ENCODE data around the gene KCNH6.
A peak's percentile ranks its signal among the peaks of the same experiment; 100 is the strongest.

KCNH6 gene

DNA sequence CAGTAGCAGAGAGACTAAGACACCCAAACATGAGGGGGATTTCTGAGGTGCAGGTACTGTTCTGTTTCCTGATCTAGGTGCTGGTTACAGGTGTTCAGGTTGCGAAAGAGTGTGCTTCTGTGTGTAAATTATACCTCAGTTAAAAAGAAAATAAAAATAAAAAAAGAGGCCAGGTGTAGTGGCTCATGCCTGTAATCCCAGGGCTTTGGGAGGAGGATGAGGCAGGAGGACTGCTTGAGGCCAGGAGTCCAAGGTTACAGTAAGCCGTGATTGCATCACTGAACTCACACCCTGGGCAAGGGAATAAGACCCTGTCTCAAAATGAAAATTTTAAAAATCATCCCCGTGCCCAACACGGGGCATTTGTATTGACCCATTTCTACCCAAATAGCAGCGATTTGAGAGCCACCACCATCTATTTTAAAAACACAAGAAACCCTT is 23.9 kb downstream of the KCNH6 start:
- TF ChIP-seq, protein P1, sequence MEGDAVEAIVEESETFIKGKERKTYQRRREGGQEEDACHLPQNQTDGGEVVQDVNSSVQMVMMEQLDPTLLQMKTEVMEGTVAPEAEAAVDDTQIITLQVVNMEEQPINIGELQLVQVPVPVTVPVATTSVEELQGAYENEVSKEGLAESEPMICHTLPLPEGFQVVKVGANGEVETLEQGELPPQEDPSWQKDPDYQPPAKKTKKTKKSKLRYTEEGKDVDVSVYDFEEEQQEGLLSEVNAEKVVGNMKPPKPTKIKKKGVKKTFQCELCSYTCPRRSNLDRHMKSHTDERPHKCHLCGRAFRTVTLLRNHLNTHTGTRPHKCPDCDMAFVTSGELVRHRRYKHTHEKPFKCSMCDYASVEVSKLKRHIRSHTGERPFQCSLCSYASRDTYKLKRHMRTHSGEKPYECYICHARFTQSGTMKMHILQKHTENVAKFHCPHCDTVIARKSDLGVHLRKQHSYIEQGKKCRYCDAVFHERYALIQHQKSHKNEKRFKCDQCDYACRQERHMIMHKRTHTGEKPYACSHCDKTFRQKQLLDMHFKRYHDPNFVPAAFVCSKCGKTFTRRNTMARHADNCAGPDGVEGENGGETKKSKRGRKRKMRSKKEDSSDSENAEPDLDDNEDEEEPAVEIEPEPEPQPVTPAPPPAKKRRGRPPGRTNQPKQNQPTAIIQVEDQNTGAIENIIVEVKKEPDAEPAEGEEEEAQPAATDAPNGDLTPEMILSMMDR (IDR thresholded peaks at IDR 0.05) = no peak
- H3K4me3 Mint-ChIP-seq = no peak overlapping the region

DNA sequence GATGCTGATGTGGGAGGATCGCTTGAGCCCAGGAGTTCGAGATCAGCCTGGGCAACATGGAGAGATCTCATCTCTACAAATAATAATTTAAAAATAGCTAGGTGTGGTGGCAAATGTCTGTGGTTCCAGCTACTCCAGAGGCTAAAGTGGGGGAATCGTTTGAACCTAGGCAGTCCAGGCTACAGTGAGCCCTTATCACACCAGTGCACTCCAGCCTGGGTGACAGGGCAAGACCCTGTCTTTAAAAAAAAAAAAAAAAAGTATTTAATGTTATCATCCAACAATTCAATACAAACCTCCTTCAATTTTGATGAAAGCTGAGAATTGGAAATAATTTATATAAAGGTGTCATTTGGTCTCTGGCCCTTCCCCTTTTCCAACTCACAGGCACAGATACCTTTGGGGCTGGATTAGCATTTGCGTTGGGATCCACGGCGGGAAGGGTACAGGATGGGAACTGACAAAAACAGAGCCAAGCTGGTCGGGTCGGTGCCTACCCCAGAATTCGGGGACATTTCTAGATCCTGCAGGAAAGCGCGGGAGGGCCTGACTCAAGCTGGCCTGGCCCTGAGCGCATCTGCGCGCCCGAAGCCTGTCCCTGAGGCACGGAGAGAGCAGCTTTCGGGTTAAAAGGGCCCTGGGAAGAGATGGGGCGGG is 26.3 kb downstream of the KCNH6 start:
- peaks cover 9% of the 10 kb centered on the region for H3K36me3 Mint-ChIP-seq (ENCODE audit: low read depth)
- peaks cover 28% of the 10 kb centered on the region for H3K4me1 Mint-ChIP-seq
- peaks cover 12% of the 10 kb centered on the region for H3K27me3 Mint-ChIP-seq (ENCODE audit: low read depth, poor library complexity)
- no peak overlapping the region for H3K27ac Mint-ChIP-seq
- no peak for DNase-seq
- no peaks in the 10 kb centered on the region for H3K9me3 Mint-ChIP-seq
- TF ChIP-seq, protein P1 (IDR thresholded peaks at IDR 0.05) = no peak
- H3K4me3 Mint-ChIP-seq = peak overlapping the region; percentile 93

More for the DNA sequence above, 23.9 kb downstream of the KCNH6 start:
- no peaks in the 10 kb centered on the region for H3K9me3 Mint-ChIP-seq
- no peak overlapping the region for H3K27ac Mint-ChIP-seq
- H3K27me3 Mint-ChIP-seq (ENCODE audit: low read depth, poor library complexity) = peaks cover 12% of the 10 kb centered on the region
- no peaks in the 10 kb centered on the region for H3K36me3 Mint-ChIP-seq (ENCODE audit: low read depth)
- H3K4me1 Mint-ChIP-seq = peaks cover 12% of the 10 kb centered on the region
- DNase-seq = no peak

DNA sequence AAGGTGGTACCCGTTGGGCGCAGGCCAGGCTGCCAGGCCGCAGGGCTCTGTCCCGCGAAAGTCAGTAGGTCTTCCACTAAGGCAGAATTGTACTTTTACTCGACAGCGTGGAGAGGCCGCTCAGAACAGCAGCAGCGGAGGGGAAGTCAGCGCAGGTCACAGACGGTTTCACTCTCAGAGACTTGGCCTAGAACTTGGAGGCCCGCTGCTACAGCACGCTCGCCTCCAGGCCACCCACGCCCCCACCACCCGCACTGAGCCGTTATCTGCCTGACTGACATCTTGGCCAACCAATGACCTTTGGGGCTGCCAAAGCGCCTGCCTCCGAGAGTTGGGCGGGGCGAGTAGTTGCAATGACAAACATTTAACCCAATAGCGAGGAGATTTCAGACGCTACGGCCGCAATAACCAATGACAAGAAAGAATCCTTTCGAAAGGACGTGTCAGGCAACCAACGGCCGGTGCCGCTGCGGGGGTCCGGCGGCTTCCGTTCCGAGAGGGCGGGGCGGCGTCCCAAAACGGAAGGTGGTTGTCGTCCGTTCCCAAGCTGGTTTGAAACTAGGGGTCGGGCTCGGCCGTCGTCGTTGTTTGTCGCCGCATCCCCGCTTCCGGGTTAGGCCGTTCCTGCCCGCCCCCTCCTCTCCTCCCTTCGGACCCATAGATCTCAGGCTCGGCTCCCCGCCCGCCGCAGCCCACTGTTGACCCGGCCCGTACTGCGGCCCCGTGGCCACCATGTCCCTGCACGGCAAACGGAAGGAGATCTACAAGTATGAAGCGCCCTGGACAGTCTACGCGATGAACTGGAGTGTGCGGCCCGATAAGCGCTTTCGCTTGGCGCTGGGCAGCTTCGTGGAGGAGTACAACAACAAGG is 27.0 kb downstream of the KCNH6 start, which contains the start of gene DCAF7:
TSS of gene DCAF7 (plus strand) at position 532 of the 871 bp plus-strand sequence. CDS start at position 733, 201 bp downstream.
- Mint-ChIP-seq H3K9me3 (no peaks in the 10 kb centered on the region), H3K36me3 (ENCODE audit: low read depth) (peaks cover 15% of the 10 kb centered on the region), H3K4me3 (peak within 1 kb of the TSS; percentile 93), H3K27me3 (ENCODE audit: low read depth, poor library complexity) (peaks cover 12% of the 10 kb centered on the region), H3K4me1 (peaks cover 30% of the 10 kb centered on the region), H3K27ac (peak within 1 kb of the TSS; percentile 99)
- peak; percentile 100 for DNase-seq
- TF ChIP-seq, protein P1 (IDR thresholded peaks at IDR 0.05) = no peak

DNA sequence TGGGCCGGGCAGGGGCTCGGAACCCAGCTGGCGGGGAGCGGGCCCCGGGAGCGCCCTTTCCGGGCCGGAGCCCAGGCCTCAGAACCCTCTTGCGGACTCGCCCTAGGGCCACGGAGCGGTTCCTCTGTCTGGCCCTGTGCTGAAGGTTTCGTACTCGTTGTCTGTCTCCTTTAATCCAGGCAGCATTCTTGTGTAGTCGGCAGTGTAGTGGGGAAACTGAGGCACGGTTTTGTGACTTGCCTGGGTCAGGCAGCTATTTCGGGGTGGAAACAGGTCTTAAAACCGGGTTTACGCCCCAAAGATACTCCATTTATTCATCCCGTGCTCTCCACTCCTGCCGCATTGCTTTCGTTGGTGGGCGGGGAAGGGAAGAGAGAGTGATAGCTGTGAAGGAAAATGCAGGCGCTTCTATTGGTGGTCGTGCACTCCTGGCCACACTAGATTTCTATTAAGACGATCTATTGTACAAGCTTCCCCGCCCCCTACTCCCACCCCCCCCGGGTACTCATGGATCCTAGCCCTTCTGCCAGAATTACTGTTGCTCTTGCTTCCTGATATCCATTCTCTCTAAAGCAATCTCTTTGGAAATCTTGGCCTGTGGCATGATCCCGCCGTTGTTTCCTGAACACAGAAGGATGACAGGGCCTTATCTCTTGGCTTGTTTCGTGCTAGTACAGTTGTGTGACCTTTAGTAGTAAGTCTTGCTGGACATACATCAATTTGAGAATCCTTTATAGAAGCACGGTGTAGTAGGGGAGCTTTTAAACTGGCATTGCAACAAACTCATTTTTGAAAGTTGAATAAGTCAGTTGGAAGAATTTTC is 27.9 kb downstream of the KCNH6 start:
- Mint-ChIP-seq H3K4me1 (peaks cover 30% of the 10 kb centered on the region), H3K9me3 (peaks cover 4% of the 10 kb centered on the region), H3K4me3 (peak overlapping the region; percentile 93), H3K36me3 (ENCODE audit: low read depth) (peaks cover 23% of the 10 kb centered on the region), H3K27ac (peak overlapping the region; percentile 99), H3K27me3 (ENCODE audit: low read depth, poor library complexity) (peaks cover 12% of the 10 kb centered on the region)
- TF ChIP-seq, protein P1 (IDR thresholded peaks at IDR 0.05) = no peak
- peak; percentile 46 for DNase-seq

DNA sequence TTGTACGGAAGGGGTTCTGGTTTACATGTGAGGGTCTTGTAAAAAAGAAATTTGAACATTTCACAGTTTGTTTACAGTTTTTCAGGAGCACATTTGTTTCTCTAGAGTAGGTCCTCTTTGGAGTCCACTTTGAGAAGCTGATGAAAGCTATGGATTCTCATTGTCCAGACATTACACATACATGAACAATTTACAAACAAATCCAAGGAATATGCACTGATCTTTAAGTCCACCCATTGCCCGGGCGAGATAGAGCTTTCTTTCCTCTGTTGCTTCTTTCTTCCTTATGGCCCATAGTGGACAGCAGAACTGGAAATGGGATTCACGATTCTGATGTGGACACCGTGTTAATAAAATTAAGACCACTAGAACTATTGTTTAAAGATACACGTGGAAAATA is 29.1 kb downstream of the KCNH6 start:
- no peak overlapping the region for H3K27ac Mint-ChIP-seq

More for the DNA sequence above, 29.1 kb downstream of the KCNH6 start:
- H3K9me3 Mint-ChIP-seq = peaks cover 15% of the 10 kb centered on the region
- TF ChIP-seq, protein P1 (IDR thresholded peaks at IDR 0.05) = no peak
- DNase-seq = no peak
- peak overlapping the region; percentile 93 for H3K4me3 Mint-ChIP-seq
- H3K27me3 Mint-ChIP-seq (ENCODE audit: low read depth, poor library complexity) = peaks cover 9% of the 10 kb centered on the region
- H3K4me1 Mint-ChIP-seq = peaks cover 30% of the 10 kb centered on the region
- peaks cover 33% of the 10 kb centered on the region for H3K36me3 Mint-ChIP-seq (ENCODE audit: low read depth)

Data from nephron progenitor cell (in vitro differentiated cells).